Activated CD4-positive, alpha-beta T cell treated with anti-CD3 and anti-CD28 coated beads for 1 hour (primary cell): ENCODE measurements around the gene STARD13.
"Not testable (repeated sequence)": the region's sequence is repeated elsewhere in the genome, so short reads cannot be mapped to it uniquely, and the experiment has no call there.

ENCODE experiments used
- DNase-seq: peaks from one replicate; pipeline ENCODE4 v3.0.0-alpha.2; 2020

The STARD13 gene

GRCh38 chr13:33168321-33168960, 117.1 kb downstream of the STARD13 start:
- DNase-seq, result no peak

GRCh38 chr13:33167491-33167890, 118.1 kb downstream of the STARD13 start:
- no peak for DNase-seq

- no peak for DNase-seq
Measured at GRCh38 chr13:33165787-33166186, 119.8 kb downstream of the STARD13 start.

GRCh38 chr13:33164331-33164730, 121.2 kb downstream of the STARD13 start:
- DNase-seq, result no peak

DNA sequence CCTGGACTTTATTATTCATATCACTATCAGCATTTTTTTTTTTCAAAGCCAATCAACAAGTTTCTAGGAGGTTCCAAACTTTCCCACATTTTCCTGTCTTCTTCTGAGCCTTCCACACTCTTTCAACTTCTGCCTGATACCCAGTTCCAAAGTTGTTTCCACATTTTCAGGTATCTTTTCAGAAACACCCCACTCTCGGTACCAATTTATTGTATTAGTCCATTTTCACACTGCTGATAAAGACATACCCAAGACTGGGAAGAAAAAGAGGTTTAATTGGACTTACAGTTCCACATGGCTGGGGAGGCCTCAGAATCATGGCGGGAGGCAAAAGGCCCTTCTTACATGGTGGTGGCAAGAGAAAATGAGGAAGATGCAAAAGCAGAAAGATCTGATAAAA, 122.8 kb downstream of the STARD13 start:
- not testable (repeated sequence) for DNase-seq

GRCh38 chr13:33158816-33159215, 126.7 kb downstream of the STARD13 start:
- no peak for DNase-seq

DNA sequence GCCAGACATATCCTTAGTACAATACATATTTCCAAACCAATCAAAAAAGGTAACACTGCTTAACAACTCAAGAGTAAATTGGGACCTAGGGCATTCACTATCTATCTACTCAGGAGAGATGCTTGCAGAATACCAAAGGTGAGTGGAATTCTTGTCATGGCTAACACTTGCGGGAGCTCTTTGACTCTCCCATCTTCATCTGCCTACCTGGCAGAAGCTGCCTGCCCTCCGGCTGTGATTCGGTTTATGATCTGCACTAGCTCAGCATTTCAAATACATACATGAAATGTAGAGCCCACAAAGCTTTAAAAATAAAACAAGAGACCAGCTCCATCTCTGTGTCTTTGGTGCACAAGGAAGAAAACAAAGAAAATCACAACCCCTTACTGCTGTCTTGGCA, 127.3 kb downstream of the STARD13 start:
- DNase-seq, result no peak

DNA sequence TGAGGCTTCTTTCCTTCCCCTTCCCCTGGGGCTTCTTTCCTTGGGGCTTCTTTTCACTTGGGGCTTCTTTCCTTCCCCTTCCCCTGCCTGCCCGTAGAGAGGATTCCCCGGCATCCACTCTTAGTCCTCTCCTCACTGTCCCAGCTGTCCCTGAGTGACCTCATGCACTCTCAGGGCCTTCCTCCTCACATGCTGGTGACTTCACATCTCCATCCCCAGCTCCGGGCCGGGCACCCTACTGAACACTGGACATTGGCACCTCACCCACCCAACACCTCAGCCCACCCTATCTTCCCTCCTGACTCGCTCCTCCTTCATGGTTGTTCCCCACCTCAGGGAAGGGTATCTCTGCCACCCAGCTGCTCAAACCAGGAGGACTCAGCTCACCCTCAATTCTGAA, 130.6 kb downstream of the STARD13 start:
- DNase-seq, result no peak

- DNase-seq, result no peak
Measured at GRCh38 chr13:33153421-33154404, 131.8 kb downstream of the STARD13 start.

DNA sequence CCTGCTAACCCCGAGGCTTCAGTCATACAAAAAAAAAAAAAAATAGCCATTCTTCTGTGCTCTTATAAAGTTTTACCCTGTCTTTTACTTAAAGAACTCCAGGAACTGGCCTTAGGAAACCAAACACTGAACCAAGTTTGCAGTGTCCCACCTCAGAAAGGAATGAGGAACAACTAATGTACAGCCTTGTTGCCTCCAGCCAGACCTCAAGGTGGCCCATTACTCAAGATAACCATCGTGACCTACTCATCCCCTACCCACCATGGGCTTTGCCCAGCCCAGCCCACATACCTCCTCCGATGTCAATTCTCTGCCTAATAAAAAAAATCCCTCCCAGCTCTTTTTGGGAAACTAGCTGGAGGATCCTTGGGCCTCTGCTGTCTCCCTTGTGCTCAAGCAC, 133.2 kb downstream of the STARD13 start:
- no peak for DNase-seq

DNA sequence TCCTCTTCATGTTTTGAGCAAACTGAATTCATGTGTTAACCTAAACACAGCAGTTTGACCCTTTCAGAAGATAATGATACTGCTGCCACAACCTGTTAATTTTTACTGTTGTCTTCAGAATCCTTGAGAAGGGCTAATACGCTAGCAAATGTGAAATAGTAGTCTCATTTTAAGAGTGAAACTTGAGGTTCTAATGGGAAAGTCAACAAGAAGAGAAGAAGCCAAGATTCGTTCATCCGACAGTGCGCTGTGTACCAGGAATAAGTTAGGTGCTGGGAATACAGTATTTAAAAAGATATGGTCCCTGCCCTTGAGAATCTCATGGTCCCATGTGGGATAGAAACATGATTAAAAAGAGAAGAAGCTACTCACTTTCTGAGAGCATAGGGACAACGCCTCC, 134.9 kb downstream of the STARD13 start:
- no peak for DNase-seq

DNA sequence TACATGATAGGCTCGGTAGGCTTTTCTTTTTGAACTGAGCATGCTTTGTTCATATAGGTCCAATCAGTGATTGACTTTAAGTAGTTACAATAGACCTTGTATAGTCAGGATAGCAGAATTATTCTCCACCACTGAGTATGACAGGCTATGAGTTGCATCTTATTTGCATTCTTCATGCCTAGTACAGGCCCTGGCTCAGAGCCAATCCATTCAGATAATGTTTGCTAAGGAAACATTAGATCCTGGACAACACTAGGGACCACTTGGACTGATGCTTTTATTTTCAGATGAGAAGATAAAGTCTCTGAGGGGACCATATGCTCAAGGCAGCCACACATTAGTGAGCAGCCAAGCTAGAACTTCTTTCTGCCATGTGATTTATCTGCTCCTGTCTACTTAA, 135.4 kb downstream of the STARD13 start:
- DNase-seq, result no peak

DNA sequence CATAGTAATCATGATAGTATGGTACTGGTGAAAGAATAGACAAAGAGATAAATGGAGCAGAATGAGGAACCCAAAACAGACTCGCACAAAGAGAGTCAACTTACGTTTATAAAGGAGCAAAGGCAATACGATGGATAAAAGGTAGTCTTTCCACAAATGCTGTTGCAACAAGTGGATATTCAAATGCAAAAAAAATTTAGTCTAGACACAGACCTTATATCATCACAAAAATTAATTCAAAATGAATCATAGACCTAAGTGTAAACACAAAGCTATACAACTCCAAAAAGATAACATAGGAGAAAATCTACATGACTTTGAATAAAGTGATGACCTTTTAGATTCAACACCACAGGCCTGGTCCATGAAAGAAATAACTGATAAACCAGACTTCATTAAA, 137.7 kb downstream of the STARD13 start:
- DNase-seq, result no peak

DNA sequence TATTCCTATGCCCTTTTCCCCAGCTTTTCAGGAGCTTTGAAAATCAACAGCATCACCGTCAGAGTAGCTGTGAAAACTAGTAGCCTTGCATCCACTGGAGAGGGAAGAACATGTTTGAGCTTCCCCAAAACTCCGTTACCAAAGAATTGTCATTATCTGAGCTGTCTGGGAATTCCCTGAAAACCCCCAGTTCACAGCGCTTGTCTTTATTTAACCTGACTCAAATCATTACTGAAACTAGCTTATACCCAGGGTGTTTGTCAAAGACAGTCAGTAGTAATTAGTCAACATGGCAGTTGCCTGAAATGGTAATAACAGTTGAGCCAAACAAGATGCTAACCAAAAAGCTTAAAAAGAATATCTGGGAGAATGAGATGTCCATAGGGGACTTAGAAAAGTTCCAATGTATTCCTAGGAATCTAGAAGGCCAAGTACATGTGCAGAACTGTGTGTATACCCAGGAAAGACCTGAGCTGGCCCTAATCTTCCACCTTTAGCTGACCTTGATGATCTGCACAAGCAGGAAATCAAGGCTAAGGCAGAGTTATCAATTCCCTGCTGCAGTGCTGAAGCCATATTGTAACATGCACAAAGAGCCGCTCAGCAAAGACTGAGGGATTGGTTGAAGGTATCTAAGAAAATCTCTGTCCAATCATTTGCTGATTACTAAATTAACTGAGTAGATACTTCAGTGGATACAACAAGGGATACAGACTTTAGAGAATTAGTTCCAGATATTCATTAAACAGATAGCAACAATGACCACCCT, 138.5 kb downstream of the STARD13 start:
- DNase-seq, result no peak

GRCh38 chr13:33145667-33146066, 139.9 kb downstream of the STARD13 start:
- no peak for DNase-seq

DNA sequence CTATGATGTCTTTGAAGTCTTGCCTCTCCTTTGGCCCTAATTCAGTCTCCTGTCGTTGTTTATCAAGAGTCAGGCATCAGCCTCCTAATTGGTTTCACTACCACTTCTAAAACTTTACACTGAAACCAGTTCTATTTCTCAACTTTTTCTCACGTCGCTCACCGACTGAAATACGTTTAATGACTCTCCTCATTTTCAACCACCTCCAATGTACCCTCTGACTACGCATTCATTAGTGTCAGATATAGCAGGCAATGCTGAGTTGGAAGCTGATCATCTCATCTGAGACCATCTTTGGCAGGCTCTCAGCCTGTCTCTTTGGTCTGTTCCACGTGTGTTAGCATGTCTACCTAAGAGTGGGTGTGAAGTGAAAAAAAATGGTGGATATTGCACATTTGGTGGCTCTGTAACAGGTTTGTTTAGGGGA, 141.2 kb downstream of the STARD13 start:
- DNase-seq, result no peak

- DNase-seq, result no peak
Measured at GRCh38 chr13:33139780-33140535, 145.6 kb downstream of the STARD13 start.

DNA sequence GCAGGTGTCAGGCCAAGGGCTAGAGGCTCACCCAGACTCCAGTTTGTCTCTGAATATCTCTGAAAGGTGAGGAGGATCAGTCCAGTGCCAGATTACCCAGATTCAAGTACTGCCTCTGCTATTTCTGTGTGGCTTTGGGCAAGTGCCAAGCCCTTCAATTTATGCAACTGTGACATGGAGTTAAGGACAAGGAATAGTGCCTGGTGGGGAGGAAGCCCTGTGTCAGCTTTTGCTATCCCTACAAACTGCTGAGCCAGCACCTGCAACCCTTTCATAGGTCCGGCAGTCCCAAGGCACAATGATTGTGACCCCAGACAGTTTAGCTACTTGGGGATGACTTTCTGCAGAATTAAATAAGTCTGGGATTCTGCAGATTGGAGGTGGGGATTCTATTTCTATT, 146.4 kb downstream of the STARD13 start:
- no peak for DNase-seq

DNA sequence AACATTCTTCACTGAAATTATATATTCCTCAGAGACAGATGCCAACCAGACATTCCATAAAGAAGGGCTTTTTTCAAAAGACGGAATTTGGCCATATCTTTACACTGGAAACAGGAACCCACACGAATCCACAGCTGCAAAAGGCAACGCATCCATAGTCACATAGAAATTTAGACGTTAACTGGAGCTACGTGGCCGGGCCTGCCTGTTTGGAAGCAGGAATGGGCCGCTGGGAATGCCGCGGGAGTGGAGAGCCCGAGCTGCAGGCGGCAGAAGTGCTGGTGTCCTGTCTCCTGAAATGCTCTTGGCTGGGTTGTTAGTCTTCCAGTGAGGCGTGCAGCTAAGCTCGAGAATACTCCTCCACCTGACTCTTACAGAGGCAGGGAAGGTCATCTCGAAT, 147.1 kb downstream of the STARD13 start:
- no peak for DNase-seq

- DNase-seq, result no peak
Measured at GRCh38 chr13:33137721-33138120, 147.8 kb downstream of the STARD13 start.

DNA sequence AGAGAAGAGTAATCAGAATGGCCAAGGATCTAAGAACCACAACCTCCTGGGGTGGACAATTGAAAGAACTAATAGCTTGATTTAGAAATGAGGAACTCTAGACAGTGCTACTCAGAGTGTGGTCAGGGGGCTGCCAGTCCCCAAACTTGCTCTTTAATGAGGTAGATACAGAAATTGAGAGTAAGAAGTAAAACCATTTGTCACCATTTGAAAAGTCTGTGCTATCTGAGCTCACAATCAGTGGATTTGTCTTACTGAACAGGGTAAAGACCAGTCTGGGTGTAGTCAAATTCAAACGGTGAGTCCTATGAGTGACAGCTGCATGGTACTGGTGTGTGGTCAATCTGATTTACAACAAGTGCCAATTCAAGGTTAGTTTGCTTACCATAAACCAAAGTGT, 150.5 kb downstream of the STARD13 start:
- DNase-seq, result no peak

DNA sequence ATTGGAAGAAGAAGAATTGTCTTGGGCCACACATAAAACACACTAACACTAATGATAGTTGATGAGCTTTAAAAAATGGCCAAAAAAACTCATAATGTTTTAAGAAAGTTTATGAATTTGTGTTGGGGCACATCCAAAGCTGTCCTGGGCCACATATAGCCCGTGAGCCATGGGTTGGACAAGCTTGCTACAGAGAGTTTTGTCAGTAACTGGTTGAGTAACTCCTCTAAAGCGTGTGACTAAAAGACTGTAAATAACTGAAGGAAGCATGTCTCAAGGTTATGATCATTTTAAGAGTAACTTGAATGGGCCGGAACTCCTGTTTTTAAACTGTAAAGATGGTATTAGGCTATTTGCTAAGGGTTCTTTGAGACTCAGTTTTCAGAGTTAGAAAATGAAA, 151.3 kb downstream of the STARD13 start:
- no peak for DNase-seq
